K562 (cell line): ENCODE data around the gene AK5. TPM values are rescaled to one million over a fixed set of nuclear protein-coding genes. Genes with fewer than 3 reads are reported as not detected.

Experiments used
- ATAC-seq: fragments of 200-7000 bp; cut with Tn5 transposase; 3 replicates; pipeline ENCODE4 v1.9.1; 2020; ENCODE audit warnings: moderate library complexity
- BruUV-seq: library from RNA; stranded (reverse); fragments of 400-500 nt; replicated peaks from 2 replicates; lab custom pipeline; 2021; lab: Mats Ljungman, UMichigan
- CTCF ChIA-PET: fragments of 300-600 bp; formaldehyde crosslinking; extraction: SDS; loops from one replicate; lab custom pipeline; 2021; ENCODE audit warnings: low intra/inter-chr PET ratio; lab: Yijun Ruan, JAX
- POLR2A ChIA-PET: fragments of 300-600, 350-650 bp; sonication (Branson Sonifier 250); formaldehyde crosslinking; extraction: SDS; loops from one replicate; lab custom pipeline; 2021; ENCODE audit warnings: antibody characterized with exemption, inconsistent platforms; lab: Yijun Ruan, JAX
- DNase-seq, 4 experiments: peaks; one replicate each; pipeline versions ENCODE4 v3.0.0 to v3.0.0-alpha.2; 2011 to 2018; ENCODE audit warnings: low spot score in 3 of 4, mixed read lengths in 3 of 4; ENCODE audit errors: extremely low read depth in 1 of 4
- FAIRE-seq: peaks from 2 replicates; lab custom pipeline; 2011; peaks lifted over from hg19 to GRCh38; lab: Jason Lieb, UNC
- H2AFZ ChIP-seq: 2 replicates; pipeline ENCODE4 v1.6.0; 2011; ENCODE audit warnings: low read depth, low read length, control low read depth, inconsistent platforms
- H3K27ac ChIP-seq: fragments of 200-600 bp; 3 replicates; pipeline ENCODE4 v1.8.0; 2011; ENCODE audit warnings: low read depth, mild to moderate bottlenecking, control low read depth, inconsistent platforms, low read length, moderate library complexity, mixed read lengths; ENCODE audit errors: extremely low read depth
- H3K27me3 ChIP-seq, 2 experiments: fragments of 300-600 bp in 1 of 2; 2 replicates in 1 of 2; 3 replicates in 1 of 2; pipeline versions ENCODE4 v1.6.0 to v1.8.0; 2011; ENCODE audit warnings: inconsistent platforms in 2 of 2, low read length in 2 of 2, mild to moderate bottlenecking in 1 of 2, mixed read lengths in 1 of 2, moderate library complexity in 1 of 2; ENCODE audit not compliant: control insufficient read depth in 2 of 2, insufficient read depth in 2 of 2
- H3K36me3 ChIP-seq: fragments of 300-600 bp; 3 replicates; pipeline ENCODE4 v1.8.0; 2011; ENCODE audit warnings: mild to moderate bottlenecking, low read length, inconsistent platforms; ENCODE audit not compliant: control insufficient read depth, insufficient read depth
- H3K4me1 ChIP-seq, 2 experiments: fragments of 200-600 bp in 1 of 2; replicated peaks in 1 of 2; 2 replicates in 1 of 2; 3 replicates in 1 of 2; pipeline versions ENCODE4 v1.5.1 to v1.8.0; 2011; ENCODE audit warnings: inconsistent platforms in 2 of 2, low read length in 2 of 2, mild to moderate bottlenecking in 1 of 2, mixed read lengths in 1 of 2, moderate library complexity in 1 of 2; ENCODE audit not compliant: control insufficient read depth in 2 of 2, insufficient read depth in 2 of 2
- H3K4me2 ChIP-seq: 2 replicates; pipeline ENCODE4 v1.6.1; 2011; ENCODE audit warnings: low read length, control low read depth, inconsistent platforms, mixed read lengths; ENCODE audit not compliant: insufficient read depth
- H3K4me3 ChIP-seq: fragments of 200-600 bp; sonication (generic), shearing (Covaris generic); 2 replicates; pipeline ENCODE4 v1.5.1; 2016; ENCODE audit warnings: control low read depth, inconsistent platforms
- H3K79me2 ChIP-seq: fragments of 200-600 bp; 3 replicates; pipeline ENCODE4 v1.8.0; 2011; ENCODE audit warnings: low read length, inconsistent platforms; ENCODE audit not compliant: control insufficient read depth, insufficient read depth
- H3K9ac ChIP-seq, 2 experiments: 2 replicates each; pipeline versions ENCODE4 v1.6.0 to v1.6.1; 2011; ENCODE audit warnings: low read depth in 2 of 2, low read length in 2 of 2, control low read depth in 1 of 2, inconsistent platforms in 1 of 2, mild to moderate bottlenecking in 1 of 2, mixed read lengths in 1 of 2; ENCODE audit not compliant: insufficient read depth in 1 of 2
- H3K9me1 ChIP-seq: one replicate; pipeline ENCODE4 v1.6.0; 2011; ENCODE audit warnings: inconsistent platforms, mild to moderate bottlenecking, low read length, moderate library complexity; ENCODE audit not compliant: control insufficient read depth, insufficient read depth
- H3K9me3 ChIP-seq: replicated peaks from 2 replicates; pipeline ENCODE4 v1.5.1; 2011; ENCODE audit warnings: low read depth, low read length, inconsistent platforms; ENCODE audit not compliant: control insufficient read depth, insufficient read depth
- H4K20me1 ChIP-seq: replicated peaks from 2 replicates; pipeline ENCODE4 v1.6.1; 2011; ENCODE audit warnings: low read length, inconsistent platforms, mixed read lengths; ENCODE audit not compliant: control insufficient read depth, insufficient read depth
- ARHGAP35 ChIP-seq: fragments of 450-650 bp; IDR thresholded peaks from 2 replicates; pipeline ENCODE4 v1.6.1; 2018; ENCODE audit not compliant: partially characterized antibody
- ATF2 ChIP-seq: sonication (generic); formaldehyde crosslinking; IDR thresholded peaks from 2 replicates; pipeline ENCODE4 v1.8.1; 2022; ENCODE audit warnings: missing genetic modification reagents
- HIVEP1 ChIP-seq: fragments of 250-450 bp; sonication (Bioruptor Pico); IDR thresholded peaks from 2 replicates; pipeline ENCODE4 v1.4.0; 2020; ENCODE audit warnings: mild to moderate bottlenecking
- MAZ ChIP-seq, 2 experiments: fragments of 450-650 bp in 1 of 2; sonication (generic) in 1 of 2; formaldehyde crosslinking; IDR thresholded peaks in 1 of 2; conservative IDR thresholded peaks in 1 of 2; 2 replicates each; pipeline versions ENCODE4 v1.4.0 to v1.5.0; 2020; ENCODE audit warnings: mild to moderate bottlenecking in 1 of 2, missing genetic modification reagents in 1 of 2
- NFE2 ChIP-seq: IDR thresholded peaks from 2 replicates; pipeline ENCODE4 v1.6.1; 2014; ENCODE audit warnings: antibody characterized with exemption, low read depth
- POLR2A ChIP-seq: fragments of 450-650 bp; conservative IDR thresholded peaks from 2 replicates; pipeline ENCODE4 v1.6.1; 2016
- RBM39 ChIP-seq: fragments of 200-400 bp; formaldehyde crosslinking; optimal IDR thresholded peaks from 2 replicates; pipeline ENCODE3; 2018; ENCODE audit warnings: low read depth, low read length
- SMC3 ChIP-seq: conservative IDR thresholded peaks from 2 replicates; pipeline ENCODE4 v1.6.1; 2011; ENCODE audit warnings: low read depth, low read length, improper control_type of control experiment; ENCODE audit not compliant: insufficient read depth
- ZKSCAN3 ChIP-seq: fragments of 250-450 bp; sonication (Bioruptor Pico); IDR thresholded peaks from 2 replicates; pipeline ENCODE4 v1.4.0; 2020
- ZNF133 ChIP-seq: fragments of 250-450 bp; sonication (Bioruptor Pico); IDR thresholded peaks from 2 replicates; pipeline ENCODE4 v1.4.0; 2020; ENCODE audit warnings: mild to moderate bottlenecking
- ZNF165 ChIP-seq: fragments of 250-450 bp; sonication (Bioruptor Pico); IDR thresholded peaks from 2 replicates; pipeline ENCODE4 v1.4.0; 2020; ENCODE audit warnings: borderline replicate concordance
- ZNF253 ChIP-seq: fragments of 250-450 bp; sonication (Bioruptor Pico); conservative IDR thresholded peaks from 2 replicates; pipeline ENCODE4 v1.6.1; 2021; ENCODE audit warnings: mild to moderate bottlenecking
- ZNF384 ChIP-seq: IDR thresholded peaks from 2 replicates; pipeline ENCODE4 v1.6.1; 2012; ENCODE audit warnings: low read depth, low read length, improper control_type of control experiment
- WGBS: fragments of 100-300 bp; shearing (Covaris generic); methylation state at CpG from one replicate; pipeline ENCODE4 v1.1.6; 2016; ENCODE audit warnings: low coverage, mixed read lengths; ENCODE audit not compliant: insufficient coverage; ENCODE audit errors: missing lambda C conversion rate; 5-methylcytosine and 5-hydroxymethylcytosine counted together
- in situ Hi-C: fragments of 300-500 bp; cut with MboI; formaldehyde crosslinking; loops from 4 replicates; pipeline ENCODE4 v1.15.0; 2018; ENCODE audit warnings: inconsistent platforms, mixed read lengths
- intact Hi-C: fragments of 100-400 bp; cut with micrococcal nuclease; formaldehyde crosslinking; loops from 2 replicates; pipeline ENCODE4 v1.14.2; 2022
- polyA plus RNA-seq, 8 experiments: library from polyadenylated mRNA; depleted of rRNA in 4 of 8; stranded (reverse) in 5 of 8; unstranded in 3 of 8; fragments of >200 nt; fragmentation: Nextera tagmentation in 2 of 8; fragmentation: Illumina TruSeq in 1 of 8; extraction: Ambion mirVana in 2 of 8; extraction: Trizol in 1 of 8; gene quantifications; 2 replicates each; pipeline versions ENCODE4 v1.2.1 to v1.2.3, GENCODE V29; 2011 to 2014; ENCODE audit warnings: inconsistent platforms in 1 of 8, missing spikeins in 1 of 8
- total RNA-seq, 7 experiments: library from RNA; depleted of rRNA in 6 of 7; stranded (reverse); fragments of >200 nt in 6 of 7; fragmentation: Illumina TruSeq in 2 of 7; extraction: Trizol in 2 of 7; gene quantifications; 2 replicates each; pipeline versions ENCODE4 v1.2.1 to v1.2.3, GENCODE V29; 2011 to 2021; ENCODE audit warnings: low replicate concordance in 1 of 7
- TF ChIP-seq, protein P1 (sequence below), 2 experiments: fragments of 450-650 bp in 1 of 2; sonication (generic) in 1 of 2; formaldehyde crosslinking; conservative IDR thresholded peaks; 2 replicates each; pipeline versions ENCODE4 v1.4.0 to v1.8.1; 2020 to 2022; ENCODE audit warnings: mild to moderate bottlenecking in 1 of 2, missing genetic modification reagents in 1 of 2

The AK5 gene
- total and polyA plus RNA-seq, 9 of the 15 experiments (the other 6 are each of a cell fraction or from before 2014, with no cell fraction given): 0.06 TPM; not detected in 8

GRCh38 chr1:77533660-77534305 is 252.0 kb downstream of the AK5 start (continued):
- TF ChIP-seq ZKSCAN3 (no peak), RBM39 (no peak), SMC3 (peak; percentile 48; the same call in 1 of the 2 replicates), ZNF384 (peak; percentile 49; the same call in 1 of the 2 replicates), ARHGAP35 (no peak), ATF2 (CRISPR knock-in tag) (no peak)
- TF ChIP-seq, protein P1, sequence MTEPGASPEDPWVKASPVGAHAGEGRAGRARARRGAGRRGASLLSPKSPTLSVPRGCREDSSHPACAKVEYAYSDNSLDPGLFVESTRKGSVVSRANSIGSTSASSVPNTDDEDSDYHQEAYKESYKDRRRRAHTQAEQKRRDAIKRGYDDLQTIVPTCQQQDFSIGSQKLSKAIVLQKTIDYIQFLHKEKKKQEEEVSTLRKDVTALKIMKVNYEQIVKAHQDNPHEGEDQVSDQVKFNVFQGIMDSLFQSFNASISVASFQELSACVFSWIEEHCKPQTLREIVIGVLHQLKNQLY (CRISPR knock-in tag; conservative IDR thresholded peaks at IDR 0.05): no peak

GRCh38 chr1:77534456-77534855 is 252.6 kb downstream of the AK5 start:
- H3K9me3 ChIP-seq: no peaks in the 10 kb centered on the region
- in situ Hi-C loops: no loop called here
- no peak for ATAC-seq
- peaks cover 0 to 3% of the 10 kb centered on the region in 2 experiments; a peak in 2 of 5 replicates for H3K4me1 ChIP-seq
- FAIRE-seq: peak; percentile 23
- H3K9ac ChIP-seq: no peak overlapping the region
- TF ChIP-seq ZNF133 (no peak), HIVEP1 (CRISPR knock-in tag) (no peak), POLR2A (no peak), ZNF165 (no peak), NFE2 (no peak), ZNF253 (no peak), MAZ (CRISPR knock-in tag; conservative IDR thresholded peaks at IDR 0.05 in 1 of 2, IDR thresholded peaks at IDR 0.05 in 1 of 2) (no peak)
- TF ChIP-seq, all 486 proteins: peak for 0
- H3K79me2 ChIP-seq: no peaks in the 10 kb centered on the region
- ChIA-PET CTCF (no interaction called here), POLR2A (no interaction called here)
- H2AFZ ChIP-seq: no peak overlapping the region
- intact Hi-C loops: loop anchor here (5.0 to 10.0 kb wide), 3 partner anchors 148 to 1382 kb away; partner anchors contain the start of gene ZZZ3
- no peaks in the 10 kb centered on the region for H3K36me3 ChIP-seq
- DNase-seq: no peak
- WGBS: 26% methylated on average over 5 of the region's 5 CpGs
- no peaks in the 10 kb centered on the region for H4K20me1 ChIP-seq
- BruUV-seq: no TSS peak
- H3K27ac ChIP-seq: no peak overlapping the region
- no peaks in the 10 kb centered on the region for H3K9me1 ChIP-seq
- no peak overlapping the region for H3K4me3 ChIP-seq
- H3K27me3 ChIP-seq: peaks cover 0 to 11% of the 10 kb centered on the region in 2 experiments; a peak in 1 of 5 replicates
- H3K4me2 ChIP-seq: no peak overlapping the region
